CD1c-positive myeloid dendritic cell (primary cell): ENCODE measurements around the gene TTLL1.
A peak's percentile ranks its signal among the peaks of the same experiment; 100 is the strongest.
"Not testable (repeated sequence)": the region's sequence is repeated elsewhere in the genome, so short reads cannot be mapped to it uniquely, and the experiment has no call there.

Source experiments
- DNase-seq: peaks from one replicate; pipeline ENCODE4 v3.0.0-alpha.2; 2016; ENCODE audit errors: extremely low spot score

TTLL1 gene

GRCh38 chr22:43013355-43014315 is 75.6 kb downstream of the TTLL1 start:
- DNase-seq: peak; percentile 50

- DNase-seq: no peak
Observed at GRCh38 chr22:43012390-43012789, 76.8 kb downstream of the TTLL1 start.

DNA sequence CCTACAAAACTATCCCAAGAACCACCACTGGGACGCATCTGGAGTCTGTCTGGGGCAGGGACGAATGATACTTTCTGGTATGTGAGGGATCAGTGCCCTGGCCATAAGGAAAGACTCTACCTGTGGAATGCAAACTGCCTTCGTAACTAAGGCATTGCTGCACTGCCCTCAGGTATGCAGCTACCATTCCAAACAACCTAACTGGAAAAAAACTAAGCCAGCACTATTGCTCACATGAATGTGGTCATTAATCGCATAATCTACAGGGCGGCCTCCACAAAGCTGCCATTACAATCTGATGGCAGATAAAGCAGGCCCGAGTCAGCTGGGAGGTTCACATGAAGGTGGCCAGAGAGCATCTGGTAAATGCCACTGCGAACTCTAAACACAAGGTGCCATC is 78.1 kb downstream of the TTLL1 start:
- DNase-seq: no peak

GRCh38 chr22:43009444-43009843 is 79.7 kb downstream of the TTLL1 start:
- DNase-seq: no peak

- DNase-seq: no peak
Observed at GRCh38 chr22:43008921-43009320, 80.3 kb downstream of the TTLL1 start.

- no peak for DNase-seq
Observed at GRCh38 chr22:43008509-43008908, 80.7 kb downstream of the TTLL1 start.

DNA sequence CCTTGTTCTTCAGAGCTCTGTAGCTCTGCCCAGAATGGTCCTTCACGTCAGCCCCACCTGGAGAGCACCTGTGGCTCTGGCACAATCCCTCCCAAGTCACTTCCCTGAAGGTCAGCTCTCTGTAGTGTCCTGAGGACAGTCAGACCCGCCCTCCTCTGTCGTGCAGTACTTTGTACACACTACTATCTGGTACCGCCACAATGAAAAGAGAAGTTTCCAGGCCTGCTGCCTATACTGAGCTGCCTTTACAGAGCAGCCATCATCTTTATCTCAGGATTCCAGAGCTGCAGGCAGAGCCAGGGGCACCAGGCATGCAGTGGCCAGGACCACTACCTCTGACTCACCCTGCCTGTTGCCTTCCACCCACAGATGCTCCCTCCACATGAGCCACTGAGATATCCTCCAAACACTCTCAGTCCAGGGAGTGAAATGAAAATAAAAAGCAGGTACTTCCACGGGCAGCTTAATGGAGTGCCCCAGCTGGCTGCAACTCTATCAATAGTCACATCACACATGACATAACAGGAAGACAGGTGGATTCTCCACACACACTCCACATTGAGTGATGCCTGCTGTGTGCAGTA is 81.6 kb downstream of the TTLL1 start:
- DNase-seq: peak; percentile 27

DNA sequence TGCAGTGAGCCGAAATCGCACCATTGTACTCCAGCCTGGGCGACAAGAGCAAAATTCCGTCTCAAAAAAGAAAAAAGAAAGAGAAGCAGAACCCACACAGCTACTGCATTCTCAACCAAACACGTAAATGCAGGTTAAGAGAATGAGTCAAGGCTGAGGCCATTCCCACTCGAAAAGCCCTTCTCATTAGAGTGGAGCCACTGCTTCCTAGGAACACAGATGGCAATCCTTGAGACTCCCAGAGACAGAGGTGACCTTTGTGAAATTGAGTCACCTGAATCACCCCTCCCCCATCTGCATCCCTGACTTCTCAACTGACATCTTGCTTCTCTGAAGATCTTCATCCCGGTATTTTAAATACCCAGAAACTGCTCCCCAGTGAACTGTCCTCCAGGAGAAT is 82.4 kb downstream of the TTLL1 start:
- DNase-seq: no peak

GRCh38 chr22:43006016-43006505 is 83.1 kb downstream of the TTLL1 start:
- DNase-seq: no peak

GRCh38 chr22:43005106-43005505 is 84.1 kb downstream of the TTLL1 start:
- DNase-seq: no peak

- peak; percentile 80 for DNase-seq
Observed at GRCh38 chr22:43004362-43005035, 84.7 kb downstream of the TTLL1 start.

- DNase-seq: peak; percentile 38
Observed at GRCh38 chr22:43002202-43002586, 87.0 kb downstream of the TTLL1 start.

DNA sequence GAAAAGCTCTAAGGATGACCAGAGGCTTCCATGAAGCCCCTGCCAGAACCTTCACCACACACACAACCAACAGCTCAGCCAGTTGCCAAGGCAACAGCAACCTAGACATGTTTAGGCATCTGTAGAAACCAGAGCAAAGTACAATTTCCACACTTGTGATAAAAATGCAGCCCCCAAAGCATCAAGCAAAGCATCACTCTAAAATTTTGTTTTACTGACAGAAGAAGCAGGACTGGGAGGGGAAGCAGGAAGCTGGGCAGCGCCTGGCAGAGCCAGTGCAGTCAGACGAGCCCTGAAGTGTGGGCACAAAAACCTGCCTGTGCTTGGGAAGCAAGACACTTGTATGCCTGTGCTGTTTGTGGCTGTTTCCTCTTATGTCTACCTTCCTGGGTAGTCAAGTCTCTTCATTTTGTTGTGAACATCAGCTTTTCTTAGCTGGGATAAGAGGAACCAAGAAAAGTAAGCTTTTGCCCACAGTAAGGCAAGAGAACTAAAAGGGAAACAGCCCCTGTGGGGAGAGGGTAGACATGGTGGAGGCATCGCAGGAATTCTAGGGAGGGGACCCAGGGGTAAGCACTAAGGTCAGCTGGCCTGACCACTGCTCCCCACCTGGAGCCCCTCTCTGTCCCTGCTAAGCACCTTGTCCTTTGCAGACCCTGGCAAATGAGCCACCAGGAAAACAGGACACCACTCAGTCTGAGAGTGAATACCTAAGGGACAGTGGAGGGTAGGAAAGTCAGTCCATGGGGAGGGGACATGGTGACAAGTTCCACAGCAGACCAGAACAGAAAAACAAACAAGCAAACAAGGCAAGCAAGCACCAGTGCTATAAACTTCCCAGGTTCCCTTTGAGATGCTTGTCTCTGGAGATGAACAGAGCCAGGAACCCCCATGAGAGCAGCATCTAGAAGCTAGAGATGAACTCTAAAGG is 87.7 kb downstream of the TTLL1 start:
- peak; percentile 85 for DNase-seq

DNA sequence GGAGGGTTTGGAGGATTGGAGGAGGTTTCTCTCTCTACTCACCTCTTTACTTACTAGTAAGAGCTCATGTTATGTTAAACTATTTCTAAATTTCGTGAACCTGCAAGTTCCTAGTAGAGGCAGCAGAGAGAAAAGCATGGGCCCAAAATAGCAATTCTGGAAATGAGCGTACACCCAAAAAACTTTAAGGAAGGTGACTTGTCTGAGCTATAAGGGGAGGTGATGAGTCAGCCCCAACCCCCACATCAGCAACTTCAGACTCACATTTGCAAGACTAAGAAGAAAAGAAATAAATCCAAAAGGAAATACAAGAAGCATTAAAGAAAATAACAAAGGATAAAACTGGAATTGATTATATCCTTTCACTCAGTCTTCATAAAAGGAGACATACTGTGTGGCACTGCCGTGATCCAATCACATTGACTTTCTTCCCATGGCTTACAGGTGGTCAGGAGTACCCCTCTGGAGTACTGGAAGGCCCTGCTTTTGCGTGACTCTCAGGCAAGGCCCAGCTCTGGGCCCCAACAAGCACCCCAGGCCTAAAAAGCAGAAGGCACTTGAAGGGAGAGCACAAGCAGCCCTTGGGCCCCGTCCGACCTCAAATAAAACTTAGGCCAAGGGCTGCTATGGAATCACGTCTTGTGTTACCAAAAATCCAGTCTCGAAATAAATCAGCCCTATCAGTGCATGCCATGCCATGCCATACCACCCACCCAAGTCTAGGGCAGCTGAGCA is 88.6 kb downstream of the TTLL1 start:
- DNase-seq: peak; percentile 70

DNA sequence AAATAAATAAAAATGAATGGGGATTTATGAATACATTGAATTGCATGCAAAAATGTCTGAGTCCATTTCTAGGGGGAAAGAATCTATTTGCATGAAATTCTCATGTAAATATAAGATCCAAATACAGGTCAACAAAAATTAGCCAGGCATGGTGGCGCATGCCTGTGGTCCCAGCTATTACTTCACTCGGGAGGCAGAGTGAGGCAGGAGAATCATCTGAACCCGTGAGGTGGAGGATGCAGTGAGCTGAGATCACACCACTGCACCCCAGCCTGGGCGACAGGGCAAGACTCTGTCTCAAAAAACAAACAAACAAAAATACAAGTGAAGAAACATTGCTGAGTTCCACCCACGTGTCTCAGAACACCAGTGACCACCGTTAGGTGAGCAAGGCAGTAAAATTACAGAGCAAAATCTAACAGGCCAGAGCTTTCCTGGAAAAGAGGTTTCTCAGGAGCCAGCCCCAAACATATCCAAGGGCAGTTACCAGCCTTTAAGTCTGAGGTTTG is 91.6 kb downstream of the TTLL1 start:
- DNase-seq: no peak

GRCh38 chr22:42996646-42997365 is 92.4 kb downstream of the TTLL1 start:
- peak; percentile 86 for DNase-seq

DNA sequence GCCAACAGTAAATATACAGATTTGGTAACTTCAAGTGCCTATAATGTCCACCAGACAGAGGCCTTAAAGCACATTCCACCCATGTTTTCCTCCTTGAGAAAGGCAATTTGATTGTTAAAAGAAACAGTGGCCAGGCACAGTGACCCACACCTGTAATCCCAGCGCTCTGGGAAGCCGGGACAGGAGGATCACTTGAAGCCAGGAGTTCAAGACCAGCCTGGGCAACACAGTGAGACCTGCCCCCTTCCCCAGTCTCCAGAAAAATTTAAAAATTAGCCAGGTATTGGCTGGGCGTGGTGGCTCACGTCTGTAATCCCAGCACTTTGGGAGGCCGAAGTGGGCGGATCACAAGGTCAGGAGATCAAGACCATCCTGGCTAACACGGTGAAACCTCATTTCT is 93.5 kb downstream of the TTLL1 start:
- DNase-seq: not testable (repeated sequence)

DNA sequence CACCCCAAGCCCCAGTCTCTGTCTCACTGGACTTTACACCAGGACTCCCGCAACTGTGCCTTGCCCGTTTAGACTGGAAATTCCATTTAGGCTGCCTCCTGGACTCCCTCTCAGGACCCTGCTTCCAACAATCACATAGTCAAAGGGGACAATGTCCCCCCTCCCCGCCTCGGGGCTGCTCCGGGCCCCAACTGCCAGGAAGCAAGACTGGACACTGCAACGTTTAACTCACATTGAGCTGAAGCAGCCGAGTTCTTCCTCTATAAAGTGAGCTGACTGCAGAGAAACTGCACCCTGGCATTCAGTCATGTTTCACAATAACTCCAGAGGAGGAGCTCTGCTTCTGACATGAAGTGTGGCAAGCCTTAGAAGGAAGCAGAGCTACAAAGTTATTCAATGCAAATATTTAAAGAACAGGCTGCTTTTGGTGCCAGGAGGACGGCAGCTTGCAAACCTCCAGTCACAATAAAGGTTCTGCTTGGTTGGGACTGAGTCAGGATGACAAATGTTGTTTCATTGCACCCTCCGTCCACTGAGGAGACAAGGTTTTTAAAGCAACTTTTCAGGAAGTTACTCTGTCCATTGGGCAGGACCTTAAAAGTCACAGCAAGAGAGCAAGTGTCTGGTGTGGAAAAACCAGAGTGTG is 94.2 kb downstream of the TTLL1 start:
- DNase-seq: peak; percentile 92

DNA sequence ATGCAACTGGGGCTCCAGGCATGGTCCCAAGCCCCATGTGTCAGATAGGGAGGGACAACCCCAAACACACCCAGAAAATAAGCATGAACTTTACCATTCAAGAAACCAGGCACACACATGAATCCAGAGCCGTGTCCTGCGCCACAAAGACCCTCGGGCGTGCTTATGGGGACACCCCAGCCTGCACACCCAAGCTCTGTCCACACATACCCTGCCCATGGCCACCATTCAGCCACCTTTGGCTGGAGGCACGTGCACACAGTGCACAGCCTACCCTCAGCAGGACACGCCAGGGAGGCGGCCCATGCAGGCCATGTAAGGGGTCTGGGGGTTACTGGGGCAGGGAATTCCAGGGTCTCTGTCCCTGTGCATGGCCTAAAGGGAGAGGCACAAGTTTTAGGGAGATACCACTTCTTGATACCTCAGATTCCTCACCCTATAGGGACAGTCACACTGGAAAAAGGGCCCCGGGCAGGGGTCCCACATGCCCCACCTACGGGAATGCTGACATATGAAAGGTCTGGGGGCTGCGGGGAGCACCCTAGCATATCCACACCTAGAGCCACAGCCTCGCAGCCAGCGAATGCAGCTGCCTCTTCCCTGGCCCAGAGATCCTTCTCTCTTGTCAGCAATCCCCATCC is 94.8 kb downstream of the TTLL1 start:
- no peak for DNase-seq
